Colonic mucosa (tissue), 4 donors: ENCODE data around the gene COX4I2. TPM values are rescaled to one million over a fixed set of nuclear protein-coding genes. Genes with fewer than 3 reads are reported as not detected.
"Not testable (repeated sequence)": the region's sequence is repeated elsewhere in the genome, so short reads cannot be mapped to it uniquely, and the experiment has no call there.

Experiments
- DNase-seq: peaks from one replicate; pipeline ENCODE4 v3.0.0-alpha.2; 2020
- H3K27ac ChIP-seq: fragments of 200-600 bp; one replicate; pipeline ENCODE4 v1.8.0; 2021
- H3K27me3 ChIP-seq: fragments of 200-600 bp; one replicate; pipeline ENCODE4 v1.8.0; 2021
- H3K36me3 ChIP-seq: fragments of 200-600 bp; one replicate; pipeline ENCODE4 v1.8.0; 2021
- H3K4me1 ChIP-seq: fragments of 200-600 bp; one replicate; pipeline ENCODE4 v1.8.0; 2021; ENCODE audit warnings: mild to moderate bottlenecking
- H3K4me3 ChIP-seq: fragments of 200-600 bp; one replicate; pipeline ENCODE4 v1.8.0; 2021
- H3K9ac ChIP-seq, 2 donors: one replicate each; pipeline ENCODE4 v1.7.0; 2013; ENCODE audit warnings: control low read depth in 2 of 2, low read depth in 2 of 2, low read length in 2 of 2
- H3K9me3 ChIP-seq: fragments of 200-600 bp; one replicate; pipeline ENCODE4 v1.8.0; 2021
- CTCF ChIP-seq: fragments of 200-600 bp; IDR thresholded peaks from one replicate; pipeline ENCODE4 v1.8.0; 2022; ENCODE audit warnings: antibody characterized with exemption, mild to moderate bottlenecking
- intact Hi-C: fragments of 100-400 bp; cut with DNase I; formaldehyde crosslinking; loops from one replicate; pipeline ENCODE4 v1.14.1; 2022
- total RNA-seq, 2 donors: library from RNA; stranded (reverse); fragmentation: NEBNext Ultra II Directional in 1 of 2; extraction: Animal tissue kit (Norgen Biotek cat#: 25700) in 1 of 2; gene quantifications; one replicate each; pipeline ENCODE4 v1.2.1, GENCODE V29; 2021
- donor health status: healthy.
- donor health status: DM: no; HTN: no; CAD: no.
- donor health status: DM: no; HTN: no; CAD: no.

COX4I2 gene
- total RNA-seq, 2 donors from 2014 or later, result 0.52 TPM; not detected in 1

GRCh38 chr20:31641391-31641790, 3.7 kb downstream of the COX4I2 start:
- H3K4me1 ChIP-seq, result no peaks in the 10 kb centered on the region
- DNase-seq, result no peak
- H3K36me3 ChIP-seq, result no peaks in the 10 kb centered on the region
- no peak overlapping the region for H3K9ac ChIP-seq
- no peak for TF ChIP-seq CTCF
- no peak overlapping the region for H3K27ac ChIP-seq
- H3K9me3 ChIP-seq, result no peaks in the 10 kb centered on the region
- intact Hi-C loops, result no loop called here
- H3K27me3 ChIP-seq, result no peaks in the 10 kb centered on the region
- no peak overlapping the region for H3K4me3 ChIP-seq

GRCh38 chr20:31642837-31643236, 5.1 kb downstream of the COX4I2 start:
- DNase-seq, result no peak
- no peak for TF ChIP-seq CTCF
- Histone ChIP-seq H3K9ac (no peak overlapping the region), H3K36me3 (no peaks in the 10 kb centered on the region), H3K9me3 (no peaks in the 10 kb centered on the region), H3K27me3 (no peaks in the 10 kb centered on the region), H3K4me3 (no peak overlapping the region), H3K27ac (no peak overlapping the region), H3K4me1 (no peaks in the 10 kb centered on the region)
- intact Hi-C loops, result no loop called here

GRCh38 chr20:31643522-31643921, 5.8 kb downstream of the COX4I2 start:
- DNase-seq, result no peak
- Histone ChIP-seq H3K36me3 (no peaks in the 10 kb centered on the region), H3K27me3 (no peaks in the 10 kb centered on the region), H3K4me1 (no peaks in the 10 kb centered on the region), H3K27ac (no peak overlapping the region), H3K4me3 (no peak overlapping the region), H3K9ac (no peak overlapping the region), H3K9me3 (no peaks in the 10 kb centered on the region)
- intact Hi-C loops, result no loop called here
- no peak for TF ChIP-seq CTCF

GRCh38 chr20:31644701-31645100, 7.0 kb downstream of the COX4I2 start:
- H3K9ac ChIP-seq, result no peak overlapping the region
- no peak overlapping the region for H3K27ac ChIP-seq
- no peak for DNase-seq
- H3K4me3 ChIP-seq, result no peak overlapping the region
- H3K4me1 ChIP-seq, result no peaks in the 10 kb centered on the region
- H3K9me3 ChIP-seq, result no peaks in the 10 kb centered on the region
- no peak for TF ChIP-seq CTCF
- intact Hi-C loops, result no loop called here
- no peaks in the 10 kb centered on the region for H3K27me3 ChIP-seq
- no peaks in the 10 kb centered on the region for H3K36me3 ChIP-seq

- H3K9ac ChIP-seq, intact Hi-C loops, H3K36me3 ChIP-seq, DNase-seq, H3K4me1 ChIP-seq, H3K4me3 ChIP-seq, H3K27me3 ChIP-seq, H3K9me3 ChIP-seq, H3K27ac ChIP-seq: not testable (repeated sequence)
Measured at GRCh38 chr20:31648104-31648503, 10.4 kb downstream of the COX4I2 start.

GRCh38 chr20:31652917-31653396, 15.2 kb downstream of the COX4I2 start:
- no peaks in the 10 kb centered on the region for H3K27me3 ChIP-seq
- TF ChIP-seq CTCF, result no peak
- H3K4me1 ChIP-seq, result no peaks in the 10 kb centered on the region
- intact Hi-C loops, result no loop called here
- no peak overlapping the region for H3K27ac ChIP-seq
- no peak overlapping the region for H3K4me3 ChIP-seq
- no peak overlapping the region for H3K9ac ChIP-seq
- H3K9me3 ChIP-seq, result no peaks in the 10 kb centered on the region
- no peaks in the 10 kb centered on the region for H3K36me3 ChIP-seq
- DNase-seq, result no peak
